Dermis blood vessel endothelial cell (primary cell): ENCODE data around the gene ARHGEF17. TPM values are rescaled to one million over a fixed set of nuclear protein-coding genes. Genes with fewer than 3 reads are reported as not detected.
A peak's percentile ranks its signal among the peaks of the same experiment; 100 is the strongest.

Source experiments
- DNase-seq: peaks from one replicate; pipeline ENCODE4 v3.0.0; 2010
- total RNA-seq: library from RNA; depleted of rRNA; stranded (reverse); fragments of >200 nt; gene quantifications from 2 replicates; pipeline ENCODE4 v1.2.3, GENCODE V29; 2014

Gene ARHGEF17
- total RNA-seq, 1 donor from 2014 or later: 25.0 TPM

DNA sequence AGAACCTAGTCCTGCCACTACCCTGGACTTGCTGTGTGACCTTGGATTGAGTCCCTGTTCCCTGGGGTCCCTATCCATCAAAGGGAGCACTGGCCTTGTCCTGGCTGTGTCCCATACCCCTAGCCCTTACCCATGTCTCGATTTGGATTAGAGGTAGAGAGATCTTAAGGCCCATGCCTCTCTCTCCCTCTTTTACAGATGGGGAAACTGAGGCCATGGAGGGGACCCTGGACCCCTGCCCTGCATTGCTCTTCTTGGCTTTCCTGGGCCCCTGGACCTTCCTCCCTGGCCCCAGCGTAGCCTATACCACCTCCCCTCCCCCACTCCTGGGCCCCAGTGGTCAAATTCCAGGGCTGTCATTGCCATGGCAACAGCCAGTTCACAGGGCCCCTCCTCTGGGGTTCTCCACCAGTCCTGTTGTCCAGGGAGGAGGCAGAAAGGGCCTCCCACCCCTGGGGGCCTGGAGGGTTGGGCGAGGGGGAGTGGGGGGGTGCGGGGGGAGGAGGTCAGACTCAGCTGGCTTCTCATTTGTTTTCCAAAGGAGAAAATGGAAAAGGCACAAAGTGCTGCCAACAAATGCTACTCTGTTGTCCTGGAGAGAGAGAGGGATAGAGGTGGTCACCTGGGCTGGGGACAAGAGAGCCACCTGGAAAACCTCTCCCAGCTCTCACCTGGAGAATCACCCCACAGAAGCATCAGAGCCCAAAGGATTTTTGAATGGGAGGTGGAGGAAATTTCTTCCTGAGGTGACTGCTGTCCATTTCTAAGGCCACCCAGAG, 23.3 kb downstream of the ARHGEF17 start:
- no peak for DNase-seq

DNA sequence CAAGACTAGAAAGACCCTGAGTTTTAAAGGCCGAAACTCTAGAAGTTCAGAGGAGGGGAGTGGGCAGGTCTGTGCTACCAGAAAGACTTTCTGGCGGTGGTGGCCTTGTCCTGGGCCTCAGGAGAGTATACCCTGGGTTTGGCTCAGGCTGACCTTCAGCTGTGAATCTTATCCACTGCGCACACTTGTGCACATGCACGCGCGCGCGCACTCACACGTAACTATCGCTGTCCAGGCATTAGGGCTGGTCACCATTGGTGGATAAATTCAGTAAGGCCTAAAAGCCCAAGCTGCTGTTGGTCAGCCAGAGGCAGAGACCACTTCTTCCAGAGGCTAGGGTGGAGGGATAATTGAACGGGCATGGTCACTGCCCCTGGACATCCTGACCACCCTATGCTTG, 25.1 kb downstream of the ARHGEF17 start:
- no peak for DNase-seq

DNA sequence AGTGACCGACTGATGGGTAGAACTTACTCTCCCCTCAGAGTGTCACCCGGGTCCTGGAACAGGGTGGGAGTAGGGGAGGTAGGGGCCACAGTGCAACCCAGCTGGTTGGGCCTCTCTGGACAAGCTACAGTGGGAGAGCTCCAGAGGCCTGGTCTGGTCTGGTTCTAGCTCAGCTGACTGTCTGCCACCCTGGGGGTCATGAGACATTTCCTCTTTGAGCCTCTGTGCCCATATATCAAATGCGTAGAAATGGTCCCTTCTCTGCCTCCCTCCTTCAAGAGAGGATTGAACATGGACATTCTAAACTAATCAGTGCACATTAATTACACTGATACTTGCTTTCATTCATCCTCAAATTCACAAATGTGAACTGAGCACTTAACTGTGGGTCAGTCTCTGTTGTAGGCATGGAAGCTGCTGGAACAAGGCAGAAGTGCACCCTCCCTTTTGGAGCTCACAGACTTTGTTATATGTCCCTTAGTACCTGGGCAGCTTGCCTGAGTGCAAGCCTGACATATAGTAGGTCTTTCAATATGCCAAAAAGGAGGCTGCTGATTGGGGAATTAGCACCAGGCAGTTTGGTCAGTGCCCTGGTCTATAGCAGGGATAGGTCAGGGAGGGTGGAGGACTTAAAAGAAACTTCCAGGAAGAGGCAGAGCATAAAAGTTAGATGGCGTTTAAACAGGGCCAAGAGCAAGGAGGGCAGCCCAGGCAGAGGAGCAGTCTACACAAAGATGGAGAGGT, 25.7 kb downstream of the ARHGEF17 start:
- peak; percentile 32 for DNase-seq

DNA sequence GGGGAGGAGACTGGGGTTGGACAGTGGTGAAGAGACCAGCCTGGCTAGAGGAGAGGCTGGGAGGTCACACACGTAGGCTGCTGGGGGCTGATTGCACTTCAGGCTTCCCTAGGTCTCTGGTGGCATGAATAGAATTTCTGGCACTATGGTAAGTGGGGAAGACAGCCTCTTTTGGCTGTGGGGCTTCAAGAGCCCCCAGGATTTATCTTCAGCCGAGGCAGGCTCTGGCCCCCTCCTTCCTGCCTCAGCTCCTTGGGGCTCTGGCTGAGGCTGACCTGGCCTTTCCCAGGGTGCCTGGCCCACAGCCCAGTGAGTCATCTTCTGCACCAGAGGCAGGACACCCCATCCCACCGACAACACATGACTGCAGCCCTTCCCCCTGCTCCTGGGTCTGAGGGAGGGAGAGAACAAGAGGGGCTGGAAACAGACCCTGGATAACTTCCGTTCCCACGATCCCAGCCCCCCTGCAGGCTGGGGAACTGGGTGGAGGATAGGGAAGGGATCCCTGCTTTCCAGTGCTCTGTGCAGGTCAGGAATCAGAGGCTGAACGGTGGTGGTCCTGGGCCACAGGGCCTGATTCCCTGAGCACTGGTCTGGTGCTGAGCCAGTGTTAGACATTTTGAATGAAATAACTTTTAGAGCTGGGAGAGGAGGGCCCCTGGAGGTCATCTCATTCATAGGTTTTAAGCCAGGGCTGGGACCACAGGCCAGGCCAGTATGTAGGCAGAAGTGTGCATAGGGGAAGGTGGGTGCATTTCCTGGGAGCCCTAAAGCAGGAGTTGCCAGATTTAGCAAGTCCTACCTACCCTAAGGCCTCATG, 26.5 kb downstream of the ARHGEF17 start:
- peak; percentile 88 for DNase-seq

DNA sequence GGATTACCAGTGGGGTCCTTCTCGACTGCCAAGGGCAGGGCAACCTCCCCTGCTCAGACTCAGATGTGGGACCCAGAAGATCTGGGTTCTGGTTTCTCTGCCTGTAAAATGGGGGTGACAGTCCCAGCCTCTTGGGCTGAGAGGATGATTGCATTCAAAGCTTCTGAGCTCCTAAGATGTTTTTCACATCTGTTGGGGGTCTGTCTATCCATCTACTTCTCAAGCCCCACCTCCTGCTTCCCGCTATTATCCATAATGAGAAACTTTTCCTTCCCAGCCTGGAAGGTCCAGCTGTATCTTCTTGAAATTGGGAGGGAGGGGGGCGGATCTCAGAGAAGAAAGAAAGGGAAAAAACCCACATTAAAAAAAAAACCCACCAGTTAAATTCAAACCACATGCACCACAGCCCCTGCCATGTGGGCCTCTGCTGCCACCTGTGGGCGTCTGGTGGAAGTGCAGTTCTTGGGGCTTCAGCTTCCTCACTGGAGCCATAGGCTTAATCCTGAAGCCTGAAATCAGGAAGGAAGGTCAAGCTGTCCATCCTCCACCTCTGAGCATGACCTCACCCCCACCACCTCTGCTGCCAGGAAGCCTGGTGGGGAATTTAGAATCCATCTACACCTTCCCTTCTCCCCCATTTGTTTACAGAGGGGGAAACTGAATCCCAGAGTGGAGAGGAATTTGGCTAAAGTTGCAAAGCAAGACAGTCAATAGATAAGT, 27.3 kb downstream of the ARHGEF17 start:
- peak; percentile 90 for DNase-seq

DNA sequence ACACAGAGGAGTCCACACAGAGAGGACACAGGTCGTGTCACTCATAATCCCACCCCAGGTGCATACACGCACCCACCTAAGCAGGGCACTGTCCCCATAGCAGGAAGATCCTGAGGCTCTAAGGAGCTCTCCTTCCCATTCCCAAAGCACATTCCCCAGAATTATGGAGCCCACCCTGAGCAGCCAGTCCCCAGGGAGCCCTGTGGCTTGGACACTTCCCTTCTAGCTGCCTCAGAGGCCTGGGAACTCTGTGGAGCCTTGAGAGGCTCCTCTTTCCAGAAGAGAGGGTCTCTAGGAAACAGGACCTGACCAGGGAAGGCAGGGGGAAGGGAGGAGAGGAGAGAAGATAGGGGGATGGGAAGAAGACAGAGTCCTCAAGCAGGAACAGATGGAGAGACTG, 29.8 kb downstream of the ARHGEF17 start:
- DNase-seq: no peak

DNA sequence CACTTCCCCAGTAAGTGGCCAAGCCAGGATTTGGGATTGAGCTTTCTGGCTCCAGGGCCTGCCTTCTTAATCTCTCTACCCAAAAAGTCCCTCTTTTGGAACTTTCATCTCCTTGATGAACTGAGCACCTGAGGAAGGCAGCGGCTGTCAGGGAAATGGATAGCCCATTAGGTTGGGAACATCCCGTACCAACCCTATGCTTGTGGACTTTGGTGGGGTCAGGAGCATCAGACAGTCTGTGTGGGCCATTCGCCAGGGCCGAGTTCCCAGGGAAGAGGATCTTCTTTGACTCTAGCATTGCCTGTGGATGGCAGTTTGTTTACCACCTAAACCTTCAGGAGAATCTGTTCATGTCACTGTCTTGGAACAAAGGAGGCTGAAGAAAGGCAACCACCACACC, 30.2 kb downstream of the ARHGEF17 start:
- DNase-seq: no peak

DNA sequence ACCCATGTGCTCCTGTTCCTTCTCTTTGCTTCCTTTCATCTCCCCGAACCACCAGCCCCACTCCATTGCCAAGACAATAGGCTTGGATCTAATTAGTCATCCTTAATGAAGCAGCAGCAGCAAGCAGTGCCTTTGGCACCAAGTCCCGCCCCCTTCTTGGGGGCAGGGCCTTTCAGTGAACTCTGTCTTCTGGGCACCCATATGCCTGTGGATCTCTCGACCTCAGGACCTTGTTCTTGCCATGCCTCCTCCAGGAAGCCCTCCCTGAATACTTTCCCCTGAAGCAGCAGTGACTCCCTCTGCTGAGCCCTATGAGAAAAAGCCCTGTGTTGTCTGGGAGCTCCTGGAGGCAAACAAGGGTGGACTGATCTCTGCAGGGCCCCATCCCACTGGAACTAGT, 32.1 kb downstream of the ARHGEF17 start:
- DNase-seq: peak; percentile 26

DNA sequence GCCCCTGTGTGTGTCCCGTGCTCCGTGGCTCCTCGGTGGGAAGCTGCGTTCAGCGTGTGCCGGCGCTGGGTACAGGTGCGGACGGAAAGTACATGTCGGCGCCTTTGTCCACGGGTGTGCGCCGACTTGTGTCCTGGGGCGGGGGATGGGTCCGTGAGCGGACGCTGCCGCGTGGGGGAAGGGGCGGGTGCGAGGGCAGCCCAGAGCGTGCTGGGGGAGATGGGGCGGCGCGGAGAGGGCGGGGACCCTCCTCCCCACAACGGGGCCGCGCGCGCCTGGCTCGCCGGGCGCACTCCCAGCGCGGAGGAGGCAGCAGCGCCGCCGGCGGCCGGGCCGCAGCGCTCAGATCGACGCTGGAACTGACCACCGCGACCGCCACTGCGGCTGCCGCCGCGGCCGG, 34.6 kb downstream of the ARHGEF17 start:
- DNase-seq: peak; percentile 41

DNA sequence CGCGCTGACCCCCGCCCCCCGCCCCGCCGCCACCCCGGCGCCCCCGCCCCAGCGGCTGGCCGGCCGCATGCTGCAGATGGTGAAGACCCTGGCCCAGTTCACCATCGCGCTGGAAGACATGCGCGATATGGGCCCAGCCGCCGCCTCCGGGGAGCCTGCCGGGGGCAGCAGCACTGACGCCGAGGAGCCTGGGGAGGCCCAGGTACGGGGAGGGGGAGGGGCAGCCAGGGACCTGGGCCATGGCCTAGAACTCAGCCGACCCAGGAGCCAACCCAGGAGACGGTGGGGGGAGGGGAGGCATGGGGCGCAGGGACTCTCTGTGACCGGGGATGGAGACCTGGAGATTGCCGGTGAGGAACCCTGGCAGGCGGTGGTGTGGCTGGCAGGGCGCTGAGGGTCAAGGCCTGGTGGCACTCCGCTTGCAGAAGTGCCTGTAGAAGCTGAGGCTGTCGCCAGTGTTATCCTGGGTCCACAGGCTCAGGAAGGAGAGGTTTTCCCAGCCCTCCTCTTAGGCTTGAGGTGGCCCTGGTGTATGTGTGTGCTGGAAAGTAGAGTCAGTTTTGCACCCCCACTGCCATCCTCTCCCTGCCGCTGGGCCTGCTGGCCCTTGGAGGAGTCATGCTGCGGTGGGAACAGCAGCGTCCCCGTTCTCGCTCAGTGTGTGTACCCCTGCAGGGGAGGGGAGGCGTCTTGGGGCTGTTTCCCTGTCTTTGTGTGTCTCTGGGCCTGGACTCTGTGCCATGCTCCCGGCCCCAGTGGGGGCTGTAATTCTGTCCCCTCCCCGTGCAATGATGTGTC, 35.2 kb downstream of the ARHGEF17 start:
- no peak for DNase-seq

DNA sequence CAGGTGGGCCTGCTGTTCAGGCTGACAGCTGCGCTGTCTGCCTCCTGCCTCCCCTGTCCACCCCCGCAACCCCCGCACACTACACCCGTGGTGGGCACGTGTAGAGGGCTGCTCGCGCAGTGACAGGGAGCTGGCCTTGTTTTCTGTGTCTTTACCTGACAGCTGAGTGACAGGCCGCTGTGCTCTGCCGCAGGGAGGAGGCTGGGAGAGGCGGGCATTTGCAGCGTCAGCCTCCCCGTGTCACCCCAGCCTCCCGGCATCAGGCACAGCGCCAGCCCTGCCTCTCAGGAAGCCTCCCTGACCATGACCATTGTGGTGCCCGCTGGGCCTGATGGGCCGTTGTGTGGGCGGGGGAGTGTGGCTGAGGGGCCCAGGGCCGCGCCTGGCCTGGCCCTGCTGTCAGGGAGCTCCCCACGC, 36.1 kb downstream of the ARHGEF17 start:
- DNase-seq: peak; percentile 48

DNA sequence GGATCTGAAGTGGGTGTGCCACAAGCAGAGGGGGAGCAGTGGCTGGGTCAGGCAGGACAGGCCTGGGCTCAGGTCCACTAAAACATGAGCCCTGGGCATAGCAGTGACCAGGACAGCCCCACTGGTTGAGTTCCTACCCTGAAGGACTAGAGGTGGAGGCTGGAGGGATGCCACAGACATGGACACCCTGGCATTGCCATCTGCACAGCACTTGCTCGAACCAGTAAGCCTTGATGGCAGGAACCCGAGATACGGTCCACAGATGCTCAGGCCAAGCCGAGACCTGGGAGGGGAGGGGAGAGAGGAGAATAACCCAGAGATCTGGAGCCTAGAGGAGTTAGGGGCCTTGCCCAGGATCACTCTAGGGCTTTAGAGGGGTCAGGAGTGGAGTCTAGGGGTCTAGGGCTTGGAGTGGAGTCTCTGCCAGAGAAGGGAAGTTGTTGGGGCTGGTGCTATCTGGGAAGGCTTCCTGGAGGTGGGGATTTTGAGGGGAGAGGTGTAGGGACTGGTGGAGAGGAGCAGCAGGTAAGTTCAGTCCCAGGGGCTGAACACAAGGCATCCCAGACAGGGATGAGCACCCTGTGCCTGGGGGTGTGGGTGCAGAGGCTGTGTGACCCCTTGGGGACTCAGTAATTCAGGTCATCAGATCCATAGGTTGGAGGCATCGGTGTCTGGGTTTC, 37.5 kb downstream of the ARHGEF17 start:
- no peak for DNase-seq

DNA sequence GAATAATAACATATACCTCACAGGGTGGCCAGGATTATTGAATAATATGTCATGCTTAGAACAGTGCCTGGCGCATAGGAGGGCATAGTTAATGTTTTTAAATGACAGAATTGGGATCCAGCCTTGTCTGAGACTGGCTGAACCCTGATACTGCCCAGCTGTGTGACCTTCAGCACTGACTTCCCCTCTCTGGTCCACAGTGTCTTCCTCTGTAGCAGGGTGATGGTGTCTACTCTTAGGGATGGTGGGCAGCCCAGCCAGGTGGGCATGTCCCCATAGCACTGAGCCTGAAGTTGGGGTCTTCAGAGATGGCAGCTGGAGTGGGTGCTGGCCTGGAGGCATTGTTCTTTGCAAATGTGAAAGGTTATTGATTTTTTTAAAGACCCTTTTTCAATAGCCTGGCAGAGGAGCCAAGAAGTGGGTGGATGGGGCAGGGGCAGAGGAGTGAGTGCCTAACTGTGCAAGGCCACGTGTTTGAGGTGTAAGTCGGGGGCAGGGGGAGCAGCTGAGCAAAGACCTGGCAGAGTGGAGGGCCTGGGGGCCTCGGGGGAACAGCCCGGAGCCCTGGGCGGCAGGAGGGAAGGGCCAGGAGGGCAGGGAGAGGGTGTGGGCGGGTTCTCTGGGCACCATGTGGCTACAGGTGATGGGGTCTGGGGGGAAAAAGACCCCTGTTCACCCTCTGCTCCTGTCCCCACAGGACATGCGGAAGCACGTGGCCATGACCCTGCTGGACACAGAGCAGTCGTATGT, 38.3 kb downstream of the ARHGEF17 start:
- DNase-seq: no peak

DNA sequence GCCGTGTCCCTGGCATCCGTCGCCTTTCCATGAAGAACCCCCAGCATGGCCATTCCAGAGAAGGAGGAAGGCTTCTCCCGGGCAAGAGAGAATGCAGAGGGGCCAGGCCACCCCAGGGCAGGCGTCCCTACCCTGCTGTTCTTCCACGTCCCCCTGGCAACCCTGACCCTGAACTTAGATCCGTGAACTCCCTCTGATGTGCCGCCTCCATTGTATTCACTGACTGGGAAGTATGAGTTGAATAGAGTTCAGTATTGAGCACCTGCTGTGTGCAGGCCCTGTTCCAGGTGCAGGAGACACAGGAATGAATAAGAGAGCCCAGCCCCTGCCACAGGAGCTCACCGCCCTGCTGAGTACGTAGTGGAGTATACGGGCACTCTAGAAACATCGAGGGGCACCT, 39.0 kb downstream of the ARHGEF17 start:
- DNase-seq: no peak

DNA sequence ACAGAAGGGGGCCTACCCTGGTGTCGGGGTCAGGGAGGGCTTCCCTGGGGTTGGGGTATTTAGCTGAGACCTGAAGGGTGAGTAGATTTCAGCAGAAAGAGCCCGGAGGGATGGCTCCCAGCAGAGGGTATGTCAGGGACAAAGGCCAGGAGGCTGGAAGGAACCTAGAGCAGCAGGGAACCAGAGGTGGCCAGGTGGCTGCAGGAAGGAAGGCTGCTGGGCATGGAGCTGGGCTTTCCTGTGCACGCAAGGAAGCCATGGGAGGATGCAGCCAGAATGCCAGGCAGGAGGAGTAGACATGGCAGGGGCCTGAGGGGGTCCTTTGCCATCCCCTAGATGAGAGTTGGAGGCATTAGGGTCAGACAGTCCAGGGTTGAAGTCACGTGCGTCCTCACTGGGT, 40.8 kb downstream of the ARHGEF17 start:
- no peak for DNase-seq

DNA sequence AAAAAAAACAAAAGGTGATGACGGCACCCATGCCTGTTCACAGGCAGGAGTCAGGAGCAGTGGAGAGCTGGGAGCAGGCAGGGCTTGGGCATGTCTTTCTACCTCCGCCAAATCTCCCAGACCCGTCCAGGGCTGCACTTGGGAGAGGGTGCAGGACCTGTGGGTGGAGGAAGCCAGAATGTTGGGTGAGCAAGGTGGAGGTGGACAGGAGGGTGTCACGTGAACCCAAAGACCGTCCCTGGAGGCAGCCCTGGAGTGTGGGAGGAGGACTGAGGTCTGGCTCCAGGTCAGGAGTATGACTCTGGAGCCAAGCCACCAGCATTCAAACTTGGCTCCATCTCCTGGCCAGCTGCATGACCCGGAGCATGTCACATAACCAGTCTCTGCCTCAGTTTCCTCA, 41.6 kb downstream of the ARHGEF17 start:
- DNase-seq: no peak

DNA sequence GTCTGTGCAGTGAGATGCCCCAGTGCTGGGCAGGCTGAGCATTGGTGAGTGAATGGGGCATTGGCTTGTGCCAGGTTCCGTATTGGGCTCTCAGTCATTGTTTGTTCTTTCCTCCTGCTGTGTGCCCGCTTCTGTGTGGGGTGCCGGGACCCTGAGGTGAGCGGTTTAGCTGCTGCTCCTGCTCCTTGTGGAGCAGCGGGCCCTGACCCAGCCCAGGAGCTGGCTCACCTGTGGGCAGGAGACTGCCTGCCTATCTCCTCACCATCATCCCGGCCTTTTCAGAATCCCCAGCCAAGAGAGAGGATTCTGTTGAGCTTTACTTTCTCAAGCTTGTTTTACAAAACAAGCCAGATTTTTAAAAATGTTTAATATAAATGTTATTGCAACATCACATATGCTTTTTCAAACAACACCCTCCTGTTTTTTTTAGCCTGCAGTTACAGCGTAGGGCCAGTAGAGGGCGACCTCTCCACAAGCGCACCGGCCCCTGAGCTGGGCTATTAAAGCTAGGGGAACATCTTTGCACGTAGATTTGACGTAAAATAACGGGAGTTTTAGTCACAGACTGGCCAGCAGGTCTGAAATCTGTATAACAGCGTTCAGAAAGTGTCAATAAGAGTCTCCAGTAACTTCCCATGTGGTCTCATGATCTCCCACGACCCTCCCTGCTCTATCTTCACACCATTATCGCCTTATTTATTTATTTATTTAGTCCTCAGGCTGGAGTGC, 43.0 kb downstream of the ARHGEF17 start:
- peak; percentile 81 for DNase-seq

DNA sequence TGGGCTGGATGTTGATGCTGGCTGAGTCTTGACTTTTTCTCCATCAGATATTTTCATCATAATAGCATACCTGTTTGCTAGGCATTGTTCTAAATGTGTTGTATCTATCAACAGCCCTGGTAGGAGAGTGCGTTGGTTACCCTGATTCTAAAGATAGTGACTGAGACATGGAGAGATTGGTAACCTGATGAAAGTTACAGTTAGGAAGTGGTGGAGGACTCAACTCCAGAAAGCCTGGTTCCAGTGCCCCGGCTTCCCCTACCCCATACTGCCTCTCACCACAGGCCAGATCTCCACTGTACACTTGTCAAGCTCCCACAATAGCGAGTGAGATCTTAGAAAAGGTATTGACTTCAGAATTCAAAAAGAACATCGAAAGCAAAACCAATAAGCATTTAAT, 45.3 kb downstream of the ARHGEF17 start:
- DNase-seq: no peak

DNA sequence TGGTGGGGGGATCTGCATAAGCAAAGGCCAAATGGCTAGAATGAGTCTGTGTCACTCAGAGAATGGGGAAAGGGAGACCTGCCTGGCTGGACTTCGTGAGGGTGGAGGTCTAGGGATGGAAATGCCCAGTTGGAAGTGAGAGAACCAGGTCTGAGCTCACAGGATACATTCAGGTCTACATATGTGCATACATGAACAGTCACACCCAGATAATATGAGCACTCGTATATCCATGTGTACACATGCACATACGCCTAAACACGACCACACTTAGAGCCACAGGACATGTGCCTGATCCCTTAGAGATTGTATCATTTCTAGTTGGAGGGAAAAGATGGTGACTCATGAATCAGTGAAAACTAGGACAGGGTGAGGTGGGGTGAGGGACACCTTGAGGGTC, 47.0 kb downstream of the ARHGEF17 start:
- DNase-seq: no peak
